H9 (cell line): Measurements from ENCODE around the gene RNF125. TPM values are rescaled to one million over a fixed set of nuclear protein-coding genes. Genes with fewer than 3 reads are reported as not detected.

ENCODE experiments used
- DNase-seq: peaks from one replicate; pipeline ENCODE4 v3.0.0-alpha.2; 2017
- H2AFZ ChIP-seq: one replicate; pipeline ENCODE4 v1.6.1; 2013; ENCODE audit warnings: mild to moderate bottlenecking, low read length, control low read depth, moderate library complexity
- H2AK5ac ChIP-seq: 2 replicates; pipeline ENCODE4 v1.6.1; 2013; ENCODE audit warnings: low read length, control low read depth, mixed read lengths; ENCODE audit not compliant: insufficient read length
- H2BK120ac ChIP-seq: one replicate; pipeline ENCODE4 v1.6.1; 2013; ENCODE audit warnings: low read depth, mild to moderate bottlenecking, low read length, control low read depth, inconsistent platforms; ENCODE audit not compliant: poor library complexity, severe bottlenecking
- H2BK12ac ChIP-seq: 2 replicates; pipeline ENCODE4 v1.6.1; 2013; ENCODE audit warnings: low read length, control low read depth, mixed read lengths, low read depth; ENCODE audit not compliant: insufficient read length
- H2BK15ac ChIP-seq: 2 replicates; pipeline ENCODE4 v1.6.1; 2013; ENCODE audit warnings: low read depth, low read length, control low read depth
- H2BK20ac ChIP-seq: one replicate; pipeline ENCODE4 v1.6.1; 2013; ENCODE audit warnings: low read depth, mild to moderate bottlenecking, low read length, control low read depth, inconsistent platforms; ENCODE audit not compliant: poor library complexity, severe bottlenecking
- H2BK5ac ChIP-seq: 2 replicates; pipeline ENCODE4 v1.6.1; 2013; ENCODE audit warnings: low read length, control low read depth, mixed read lengths; ENCODE audit not compliant: insufficient read length
- H3K14ac ChIP-seq: 2 replicates; pipeline ENCODE4 v1.6.1; 2013; ENCODE audit warnings: low read length, control low read depth; ENCODE audit not compliant: insufficient read depth
- H3K18ac ChIP-seq: 2 replicates; pipeline ENCODE4 v1.6.1; 2013; ENCODE audit warnings: low read depth, mild to moderate bottlenecking, mixed read lengths, low read length, control low read depth; ENCODE audit not compliant: insufficient read length
- H3K23ac ChIP-seq: 2 replicates; pipeline ENCODE4 v1.6.1; 2013; ENCODE audit warnings: low read length, control low read depth, mixed read lengths, low read depth; ENCODE audit not compliant: insufficient read length
- H3K23me2 ChIP-seq: 2 replicates; pipeline ENCODE4 v1.6.1; 2013; ENCODE audit warnings: low read depth, mild to moderate bottlenecking, mixed read lengths, low read length, control low read depth; ENCODE audit not compliant: insufficient read length, poor library complexity, severe bottlenecking
- H3K27ac ChIP-seq: 2 replicates; pipeline ENCODE4 v1.5.1; 2013; ENCODE audit warnings: low read length, control low read depth, mixed read lengths, low read depth; ENCODE audit not compliant: insufficient read length
- H3K27me3 ChIP-seq: 2 replicates; pipeline ENCODE4 v1.6.1; 2013; ENCODE audit warnings: low read length, control low read depth, inconsistent platforms; ENCODE audit not compliant: insufficient read depth
- H3K4ac ChIP-seq: 2 replicates; pipeline ENCODE4 v1.6.1; 2013; ENCODE audit warnings: low read depth, mild to moderate bottlenecking, control low read depth, inconsistent platforms, low read length, moderate library complexity
- H3K4me1 ChIP-seq: 2 replicates; pipeline ENCODE4 v1.6.1; 2013; ENCODE audit warnings: low read length, control low read depth, inconsistent platforms; ENCODE audit not compliant: insufficient read depth
- H3K4me2 ChIP-seq: 2 replicates; pipeline ENCODE4 v1.6.1; 2013; ENCODE audit warnings: low read length, control low read depth, mixed read lengths; ENCODE audit not compliant: insufficient read length, insufficient read depth
- H3K56ac ChIP-seq: 2 replicates; pipeline ENCODE4 v1.6.1; 2013; ENCODE audit warnings: low read depth, mild to moderate bottlenecking, mixed read lengths, low read length, control low read depth; ENCODE audit not compliant: insufficient read length
- H3K79me1 ChIP-seq: 2 replicates; pipeline ENCODE4 v1.6.1; 2013; ENCODE audit warnings: low read depth, mild to moderate bottlenecking, moderate library complexity, low read length, control low read depth, inconsistent platforms; ENCODE audit not compliant: insufficient read depth, poor library complexity, severe bottlenecking
- H3K79me2 ChIP-seq: 2 replicates; pipeline ENCODE4 v1.6.1; 2013; ENCODE audit warnings: low read length, control low read depth, inconsistent platforms; ENCODE audit not compliant: insufficient read depth
- H3K9ac ChIP-seq: 2 replicates; pipeline ENCODE4 v1.6.1; 2013; ENCODE audit warnings: low read length, control low read depth, mixed read lengths; ENCODE audit not compliant: insufficient read length; ENCODE audit errors: extremely low read depth
- H3K9me3 ChIP-seq: one replicate; pipeline ENCODE4 v1.6.1; 2013; ENCODE audit warnings: low read depth, low read length, inconsistent platforms; ENCODE audit not compliant: control insufficient read depth
- H3T11ph ChIP-seq: one replicate; pipeline ENCODE4 v1.6.1; 2013; ENCODE audit warnings: mild to moderate bottlenecking, low read length, control low read depth, inconsistent platforms
- H4K20me1 ChIP-seq: one replicate; pipeline ENCODE4 v1.6.1; 2013; ENCODE audit not compliant: control insufficient read depth, insufficient read length, insufficient read depth
- H4K5ac ChIP-seq: 2 replicates; pipeline ENCODE4 v1.6.1; 2013; ENCODE audit warnings: low read depth, mild to moderate bottlenecking, mixed read lengths, low read length, control low read depth; ENCODE audit not compliant: insufficient read length
- H4K8ac ChIP-seq: replicated peaks from 2 replicates; pipeline ENCODE4 v1.6.1; 2013; ENCODE audit warnings: low read length, control low read depth, mixed read lengths, low read depth; ENCODE audit not compliant: insufficient read length
- H4K91ac ChIP-seq: 2 replicates; pipeline ENCODE4 v1.6.1; 2013; ENCODE audit warnings: low read depth, mild to moderate bottlenecking, moderate library complexity, mixed read lengths, low read length, control low read depth; ENCODE audit not compliant: insufficient read length
- H3K27ac Mint-ChIP-seq, 3 experiments: 2 replicates in 2 of 3; 3 replicates in 1 of 3; pipeline ENCODE4 v1.8.0; 2020 to 2021; ENCODE audit warnings: mixed read lengths in 3 of 3, mild to moderate bottlenecking in 1 of 3, moderate library complexity in 1 of 3
- H3K27me3 Mint-ChIP-seq: 2 replicates; pipeline ENCODE4 v1.8.0; 2021; ENCODE audit warnings: low read depth, mild to moderate bottlenecking, moderate library complexity, mixed read lengths
- H3K36me3 Mint-ChIP-seq, 3 experiments: 2 replicates in 2 of 3; 3 replicates in 1 of 3; pipeline ENCODE4 v1.8.0; 2020 to 2021; ENCODE audit warnings: low read depth in 3 of 3, mixed read lengths in 3 of 3; ENCODE audit not compliant: insufficient read depth in 1 of 3
- H3K4me1 Mint-ChIP-seq, 2 experiments: 2 replicates each; pipeline ENCODE4 v1.8.0; 2020; ENCODE audit warnings: mixed read lengths in 2 of 2
- H3K4me3 Mint-ChIP-seq, 2 experiments: 2 replicates in 1 of 2; 3 replicates in 1 of 2; pipeline ENCODE4 v1.8.0; 2020 to 2021; ENCODE audit warnings: mild to moderate bottlenecking in 2 of 2, mixed read lengths in 2 of 2, moderate library complexity in 1 of 2
- H3K9me3 Mint-ChIP-seq, 2 experiments: 2 replicates in 1 of 2; 3 replicates in 1 of 2; pipeline ENCODE4 v1.8.0; 2020; ENCODE audit warnings: mild to moderate bottlenecking in 2 of 2, mixed read lengths in 2 of 2, moderate library complexity in 1 of 2
- whole genome bisulfite sequencing: extraction: QIAGEN DNeasy Blood & Tissue Kit; methylation state at CpG from one replicate; pipeline ENCODE4 v1.1.7; 2013; ENCODE audit warnings: missing lambda C conversion rate, low lambda C conversion rate, mixed read lengths; ENCODE audit not compliant: insufficient read length; ENCODE audit errors: extremely low coverage; 5-methylcytosine and 5-hydroxymethylcytosine counted together
- total RNA-seq: library from RNA; stranded (reverse); gene quantifications from 2 replicates; pipeline ENCODE4 v1.2.1, GENCODE V29; 2021
- TF ChIP-seq, protein P1 (sequence below): fragments of 200-600 bp; sonication (generic); conservative IDR thresholded peaks from 3 replicates; pipeline ENCODE4 v1.8.0; 2021; ENCODE audit warnings: antibody characterized with exemption, mild to moderate bottlenecking

RNF125 gene
- total RNA-seq, 1 experiment from 2014 or later: 8.3 TPM

DNA sequence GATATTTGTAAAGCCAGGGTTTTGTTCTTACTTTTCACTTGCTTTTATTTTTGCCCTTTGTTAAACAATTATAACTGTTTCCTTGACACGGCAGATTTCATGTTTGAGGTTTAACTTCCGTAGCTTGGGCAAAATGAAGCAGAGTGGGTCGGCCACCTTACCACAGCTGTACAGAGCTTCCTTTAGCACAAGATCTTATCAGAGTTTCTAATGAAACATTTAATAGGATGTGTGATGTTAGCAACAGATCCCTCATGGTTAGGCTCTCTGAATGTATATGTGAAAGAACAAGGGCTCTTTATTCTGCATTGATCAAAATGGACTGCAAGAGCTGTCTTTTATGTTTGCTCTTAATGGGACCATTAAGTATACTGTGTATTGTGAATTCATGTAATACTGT is 22.3 kb downstream of the RNF125 start:
- H3K23ac ChIP-seq: no peak overlapping the region
- no peaks in the 10 kb centered on the region for H3K23me2 ChIP-seq
- no peaks in the 10 kb centered on the region for H3K79me1 ChIP-seq
- Mint-ChIP-seq H3K27me3 (no peaks in the 10 kb centered on the region), H3K27ac (no peak overlapping the region), H3K36me3 (peaks cover 28 to 42% (median 33%) of the 10 kb centered on the region in 3 experiments), H3K9me3 (no peaks in the 10 kb centered on the region), H3K4me1 (no peaks in the 10 kb centered on the region), H3K4me3 (no peak overlapping the region)
- H3K4me2 ChIP-seq: no peak overlapping the region
- H2AK5ac ChIP-seq: no peak overlapping the region
- no peaks in the 10 kb centered on the region for H3K79me2 ChIP-seq
- H4K8ac ChIP-seq: no peak overlapping the region
- no peak overlapping the region for H3K4ac ChIP-seq
- no peak overlapping the region for H4K91ac ChIP-seq
- DNase-seq: no peak
- H3K9me3 ChIP-seq: no peaks in the 10 kb centered on the region
- H3K14ac ChIP-seq: no peak overlapping the region
- no peak overlapping the region for H4K5ac ChIP-seq
- no peak overlapping the region for H2BK15ac ChIP-seq
- no peak overlapping the region for H2BK120ac ChIP-seq
- no peaks in the 10 kb centered on the region for H3K27me3 ChIP-seq
- H2BK12ac ChIP-seq: no peak overlapping the region
- no peak overlapping the region for H2BK5ac ChIP-seq
- TF ChIP-seq, protein P1, sequence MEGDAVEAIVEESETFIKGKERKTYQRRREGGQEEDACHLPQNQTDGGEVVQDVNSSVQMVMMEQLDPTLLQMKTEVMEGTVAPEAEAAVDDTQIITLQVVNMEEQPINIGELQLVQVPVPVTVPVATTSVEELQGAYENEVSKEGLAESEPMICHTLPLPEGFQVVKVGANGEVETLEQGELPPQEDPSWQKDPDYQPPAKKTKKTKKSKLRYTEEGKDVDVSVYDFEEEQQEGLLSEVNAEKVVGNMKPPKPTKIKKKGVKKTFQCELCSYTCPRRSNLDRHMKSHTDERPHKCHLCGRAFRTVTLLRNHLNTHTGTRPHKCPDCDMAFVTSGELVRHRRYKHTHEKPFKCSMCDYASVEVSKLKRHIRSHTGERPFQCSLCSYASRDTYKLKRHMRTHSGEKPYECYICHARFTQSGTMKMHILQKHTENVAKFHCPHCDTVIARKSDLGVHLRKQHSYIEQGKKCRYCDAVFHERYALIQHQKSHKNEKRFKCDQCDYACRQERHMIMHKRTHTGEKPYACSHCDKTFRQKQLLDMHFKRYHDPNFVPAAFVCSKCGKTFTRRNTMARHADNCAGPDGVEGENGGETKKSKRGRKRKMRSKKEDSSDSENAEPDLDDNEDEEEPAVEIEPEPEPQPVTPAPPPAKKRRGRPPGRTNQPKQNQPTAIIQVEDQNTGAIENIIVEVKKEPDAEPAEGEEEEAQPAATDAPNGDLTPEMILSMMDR: no peak
- H3K9ac ChIP-seq: no peak overlapping the region
- no peak overlapping the region for H2AFZ ChIP-seq
- H4K20me1 ChIP-seq: no peaks in the 10 kb centered on the region
- H2BK20ac ChIP-seq: no peak overlapping the region
- H3K27ac ChIP-seq: no peak overlapping the region
- H3T11ph ChIP-seq: no peak overlapping the region
- H3K56ac ChIP-seq: no peak overlapping the region
- no peak overlapping the region for H3K18ac ChIP-seq
- H3K4me1 ChIP-seq: no peaks in the 10 kb centered on the region
- no CpG with 5 or more reads among the region's 3 CpGs for WGBS
